SH-SY5Y (cell line): Measurements from ENCODE around the gene ATP6V0D1.

Experiments used
- GATA2 ChIP-seq: IDR thresholded peaks from 2 replicates; pipeline ENCODE4 v1.6.1; 2011; ENCODE audit warnings: mild to moderate bottlenecking, low read depth, low read length
- GATA3 ChIP-seq: IDR thresholded peaks from 2 replicates; pipeline ENCODE4 v1.6.1; 2011; ENCODE audit warnings: low read depth, mild to moderate bottlenecking, low read length, moderate library complexity

- TF ChIP-seq GATA3 (no peak), GATA2 (no peak)
Observed at GRCh38 chr16:67415872-67416793, 64.8 kb downstream of the ATP6V0D1 start, which contains the start of gene ZDHHC1.
